DLD1 (cell line): Measurements from ENCODE around the gene TRIM22.
"Not testable (repeated sequence)": the region's sequence is repeated elsewhere in the genome, so short reads cannot be mapped to it uniquely, and the experiment has no call there.

Experiments used
- in situ Hi-C: cut with HindIII; loops from 2 replicates; pipeline ENCODE4 v1.10.0; 2017; ENCODE audit warnings: low sequenced_read_pairs

The TRIM22 gene, protein sequence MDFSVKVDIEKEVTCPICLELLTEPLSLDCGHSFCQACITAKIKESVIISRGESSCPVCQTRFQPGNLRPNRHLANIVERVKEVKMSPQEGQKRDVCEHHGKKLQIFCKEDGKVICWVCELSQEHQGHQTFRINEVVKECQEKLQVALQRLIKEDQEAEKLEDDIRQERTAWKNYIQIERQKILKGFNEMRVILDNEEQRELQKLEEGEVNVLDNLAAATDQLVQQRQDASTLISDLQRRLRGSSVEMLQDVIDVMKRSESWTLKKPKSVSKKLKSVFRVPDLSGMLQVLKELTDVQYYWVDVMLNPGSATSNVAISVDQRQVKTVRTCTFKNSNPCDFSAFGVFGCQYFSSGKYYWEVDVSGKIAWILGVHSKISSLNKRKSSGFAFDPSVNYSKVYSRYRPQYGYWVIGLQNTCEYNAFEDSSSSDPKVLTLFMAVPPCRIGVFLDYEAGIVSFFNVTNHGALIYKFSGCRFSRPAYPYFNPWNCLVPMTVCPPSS

DNA sequence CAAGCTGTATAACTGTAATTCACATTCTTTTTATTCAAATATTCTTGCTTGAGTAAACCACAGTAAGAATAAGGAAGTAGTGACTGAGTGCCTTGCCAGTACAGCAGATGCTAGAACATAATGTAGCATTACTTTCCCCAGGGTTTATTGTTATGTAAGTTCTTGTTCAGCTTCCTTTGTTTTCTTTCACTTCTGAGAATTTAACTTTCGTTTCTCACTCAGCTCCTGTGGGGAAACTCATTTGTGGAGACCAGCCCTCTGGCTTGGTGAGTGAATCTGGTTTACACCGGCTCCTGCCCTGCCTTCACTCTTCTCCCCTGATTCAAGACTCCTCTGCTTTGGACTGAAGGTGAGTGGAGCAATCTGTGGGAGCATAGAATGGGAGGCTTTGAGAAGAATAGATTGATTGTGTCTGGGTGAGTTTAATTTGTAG lies at the start of gene TRIM22:
Gene TRIM22, plus strand, starts transcription at position 240 of the 433 bp plus-strand sequence. CDS start 6,443 bp downstream, outside the sequence.
- in situ Hi-C loops, result no loop called here

DNA sequence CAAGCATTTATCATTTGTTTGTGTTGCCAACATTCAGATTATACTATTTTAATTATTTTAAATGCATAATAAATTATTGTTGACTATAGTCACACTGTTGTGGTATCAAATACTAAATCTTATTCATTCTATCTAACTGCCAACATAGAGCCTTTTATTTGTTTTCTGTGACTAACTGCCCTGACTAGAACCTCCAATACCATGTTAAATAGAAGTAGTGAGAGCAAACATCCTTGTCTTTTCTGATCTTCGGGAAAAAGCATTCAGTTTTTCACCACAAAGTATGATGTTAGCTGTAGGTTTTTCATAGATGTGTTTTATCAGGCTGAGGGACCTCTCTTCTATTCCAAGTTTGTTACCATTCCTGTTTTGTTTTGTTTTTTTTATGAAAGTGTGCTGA lies 49.6 kb upstream of the TRIM22 start:
- in situ Hi-C loops, result no loop called here

DNA sequence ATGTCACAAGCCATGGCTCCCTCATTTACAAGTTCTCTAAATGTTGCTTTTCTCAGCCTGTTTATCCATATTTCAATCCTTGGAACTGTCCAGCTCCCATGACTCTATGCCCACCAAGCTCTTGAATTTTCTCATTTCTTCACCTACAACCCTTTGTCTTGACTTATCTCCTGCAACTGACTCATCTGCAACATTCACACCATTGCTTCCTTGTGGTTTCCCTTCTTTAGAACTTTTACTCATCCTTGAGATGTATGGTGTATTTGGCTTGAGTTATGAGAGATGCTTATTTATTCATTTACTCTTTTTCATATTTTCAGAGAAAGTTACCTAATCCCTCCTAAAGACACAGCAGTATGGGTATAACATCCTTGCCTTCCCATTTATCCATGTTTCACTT lies 46.0 kb upstream of the TRIM22 start:
- in situ Hi-C loops, result no loop called here

DNA sequence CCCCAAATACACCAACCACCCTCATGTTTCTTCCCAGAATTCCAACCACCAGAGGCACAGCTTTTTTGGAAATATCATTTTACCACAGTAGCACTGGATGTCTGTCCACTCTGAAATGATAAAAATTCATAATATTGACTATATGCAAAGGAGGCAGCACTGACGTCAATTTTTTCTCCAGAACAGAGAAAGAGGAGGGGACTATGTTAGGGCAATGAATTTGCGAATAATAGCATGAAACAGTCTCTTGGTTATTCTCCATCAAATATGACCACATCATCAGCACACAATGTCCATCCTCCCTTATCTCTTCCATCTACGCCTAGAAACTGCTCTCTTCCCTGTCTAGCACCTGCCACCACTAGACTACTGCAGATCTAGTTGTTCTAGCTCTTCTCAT lies 43.5 kb upstream of the TRIM22 start:
- in situ Hi-C loops, result no loop called here

DNA sequence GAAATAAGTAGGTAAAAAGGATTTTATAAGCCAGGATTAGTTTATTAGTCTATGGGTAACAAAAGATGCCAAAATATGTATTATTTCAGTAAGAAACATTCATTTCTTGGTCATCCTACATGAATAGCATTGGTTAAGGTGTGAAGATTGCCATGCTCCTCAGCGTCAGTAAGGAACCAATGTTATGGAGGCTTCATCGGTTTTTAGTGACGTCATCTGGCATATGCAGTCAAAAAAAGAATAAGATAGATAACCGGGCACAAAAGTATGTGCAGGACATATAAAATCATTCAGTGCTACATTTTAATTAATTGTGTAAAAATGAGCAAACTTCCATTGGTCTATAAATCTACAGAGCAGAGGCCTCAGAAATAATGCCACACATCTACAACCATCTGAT lies 34.1 kb upstream of the TRIM22 start:
- in situ Hi-C loops, result no loop called here

DNA sequence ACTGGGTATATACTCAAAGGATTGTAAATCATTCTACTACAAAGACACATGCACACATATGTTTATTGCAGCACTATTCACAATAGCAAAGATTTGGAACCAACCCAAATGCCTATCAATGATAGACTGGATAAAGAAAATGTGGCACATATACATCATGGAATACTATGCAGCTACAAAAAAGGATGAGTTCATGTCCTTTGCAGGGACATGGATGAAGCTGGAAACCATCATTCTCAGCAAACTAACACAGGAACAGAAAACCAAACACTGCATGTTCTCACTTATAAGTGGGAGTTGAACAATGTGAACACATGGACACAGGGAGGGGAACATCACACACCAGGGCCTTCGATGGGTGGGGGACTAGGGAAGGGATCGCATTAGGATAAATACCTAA lies 32.6 kb upstream of the TRIM22 start:
- in situ Hi-C loops, result not testable (repeated sequence)

DNA sequence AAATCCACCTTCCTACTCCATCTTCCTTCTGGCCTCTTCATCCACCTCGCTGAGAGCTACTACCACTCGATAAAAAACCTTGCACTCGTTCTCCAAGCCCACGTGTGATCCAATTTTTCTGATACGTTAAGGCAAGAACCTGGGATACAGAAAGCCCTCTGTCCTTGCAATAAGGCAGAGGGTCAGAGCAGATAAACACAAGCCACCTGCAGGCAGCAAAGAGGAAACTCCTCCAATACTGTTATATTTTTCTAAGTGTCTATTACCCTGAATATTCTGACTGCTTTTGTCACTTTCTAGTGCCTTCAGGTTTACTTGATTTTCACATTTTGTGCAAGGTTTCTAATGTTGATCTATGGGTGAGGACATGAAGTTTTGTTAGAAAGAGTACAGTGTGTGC lies 31.3 kb upstream of the TRIM22 start:
- in situ Hi-C loops, result no loop called here

DNA sequence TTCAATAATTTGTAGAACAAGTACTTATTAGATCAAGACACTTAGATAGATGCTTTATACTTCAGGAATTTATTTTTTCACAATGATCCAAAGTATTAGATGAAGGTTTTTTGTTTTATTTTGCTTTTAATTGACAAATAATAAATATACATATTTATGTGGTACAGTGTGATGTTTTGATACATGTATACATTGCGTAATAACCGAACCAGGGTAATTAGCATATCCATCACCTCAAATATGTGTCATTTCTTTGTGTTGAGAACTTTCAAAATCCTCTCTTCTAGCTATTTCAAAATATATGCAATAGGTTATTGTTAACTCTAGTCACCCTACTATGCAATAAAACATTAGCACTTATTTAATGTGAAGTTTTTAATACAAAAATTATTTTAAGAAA lies 26.1 kb upstream of the TRIM22 start:
- in situ Hi-C loops, result no loop called here

DNA sequence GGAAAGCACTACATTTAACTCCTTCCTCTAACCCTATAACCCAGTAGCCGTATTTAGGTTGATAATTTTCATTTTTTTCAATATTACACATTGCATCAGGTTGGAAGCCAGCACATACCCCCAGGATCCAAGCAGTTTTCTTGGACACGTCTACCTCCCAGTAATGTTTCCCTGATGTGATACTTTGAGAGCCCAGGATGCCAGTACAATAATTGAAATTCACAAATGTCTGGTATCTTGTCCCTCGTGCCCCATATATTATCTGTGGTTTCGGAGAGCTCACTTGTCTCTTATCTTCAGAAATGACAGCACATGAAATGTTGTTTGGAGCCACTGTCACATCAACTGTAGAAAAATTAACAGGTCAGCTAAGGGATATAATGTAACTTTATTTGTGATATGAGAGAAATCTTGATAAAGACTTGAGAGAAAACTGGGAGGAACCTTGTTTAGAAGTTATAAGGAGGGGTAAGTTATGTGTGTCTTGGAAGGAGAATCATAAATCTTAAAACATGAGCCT lies 24.5 kb upstream of the TRIM22 start:
- in situ Hi-C loops, result no loop called here

DNA sequence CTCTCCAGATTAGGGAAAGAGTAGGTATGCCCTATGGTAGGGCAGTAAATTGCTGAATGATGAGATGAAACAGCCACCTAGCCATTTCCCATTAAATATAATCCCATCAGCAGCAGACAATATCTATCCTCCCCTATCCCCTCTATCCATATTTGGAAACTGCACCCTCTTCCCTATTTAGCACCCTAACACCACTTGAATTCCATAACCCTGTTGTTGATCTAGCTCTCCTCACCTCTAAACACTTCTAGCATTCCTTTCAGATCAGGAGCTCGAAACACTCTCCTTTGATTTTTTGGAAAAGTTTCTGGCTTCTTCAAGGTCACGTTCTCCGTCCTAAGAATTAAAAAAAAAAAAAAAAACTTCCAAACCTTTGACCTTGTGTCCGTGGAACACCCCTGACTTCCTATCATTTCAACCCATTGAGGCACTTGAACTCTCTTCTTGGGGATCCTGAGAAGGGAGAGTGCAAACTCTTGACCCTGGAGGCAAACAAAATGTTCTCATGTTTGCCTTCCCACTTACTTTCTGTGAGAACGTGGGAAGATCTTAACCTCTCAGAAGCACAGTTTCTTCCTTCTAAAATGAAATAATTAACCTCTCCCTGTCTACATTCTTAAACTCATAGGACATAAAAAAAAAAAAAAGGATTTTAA lies 23.7 kb upstream of the TRIM22 start:
- in situ Hi-C loops, result no loop called here

DNA sequence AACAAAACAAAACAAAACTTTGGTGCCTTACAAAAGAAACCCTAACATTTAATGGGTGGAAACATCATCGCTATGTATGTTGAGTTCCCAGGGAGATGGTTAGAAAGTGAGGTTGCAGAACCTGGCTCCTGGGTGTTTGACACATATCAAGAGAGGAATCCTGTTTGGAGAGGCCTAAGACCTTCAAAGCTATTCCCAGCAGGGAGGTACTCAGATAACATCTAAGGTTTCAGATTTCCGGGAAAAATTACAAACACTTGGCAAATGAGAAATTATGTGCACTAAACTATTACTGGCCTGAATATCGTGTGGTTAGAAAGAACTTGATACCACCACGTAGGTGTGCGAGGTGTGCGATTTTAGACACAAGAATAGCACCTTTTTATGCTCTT lies 23.2 kb upstream of the TRIM22 start:
- in situ Hi-C loops, result no loop called here

DNA sequence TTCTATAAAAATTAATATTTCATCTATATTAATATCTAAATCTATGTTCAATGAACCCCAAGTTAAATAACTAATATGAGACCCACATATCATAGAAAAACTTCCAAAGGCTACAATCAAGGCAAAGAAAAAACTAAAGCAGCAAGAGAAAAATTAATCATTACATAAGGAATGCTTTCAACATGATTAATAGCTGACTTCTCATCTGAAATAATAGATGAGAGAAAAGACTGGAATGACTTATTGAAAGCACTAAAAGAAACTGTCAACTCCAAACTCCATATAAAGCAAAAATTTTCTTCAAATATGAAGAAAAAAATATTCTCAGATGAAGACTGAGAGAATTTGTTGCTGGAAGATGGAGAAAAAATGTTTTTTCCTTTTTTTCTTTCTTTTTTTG lies 17.8 kb upstream of the TRIM22 start:
- in situ Hi-C loops, result no loop called here

DNA sequence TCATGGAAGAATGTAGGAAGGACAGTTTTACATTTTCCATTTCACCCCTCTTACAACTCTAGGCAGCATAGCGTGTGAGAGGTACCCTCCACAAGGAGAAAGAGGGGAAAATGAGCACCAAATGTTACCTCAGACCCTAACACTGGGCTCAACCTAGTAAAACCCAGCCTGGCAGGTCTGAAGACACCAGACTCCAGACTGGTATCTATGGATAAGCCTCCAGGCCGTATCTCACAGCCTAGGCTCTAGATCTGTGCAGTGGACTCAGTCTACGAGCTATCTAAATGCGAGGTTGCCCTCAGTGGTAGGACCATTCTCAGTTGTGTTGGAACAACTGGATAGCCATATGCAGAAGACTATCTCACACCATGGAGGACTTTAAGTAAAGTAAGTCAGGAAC lies 15.2 kb upstream of the TRIM22 start:
- in situ Hi-C loops, result no loop called here

DNA sequence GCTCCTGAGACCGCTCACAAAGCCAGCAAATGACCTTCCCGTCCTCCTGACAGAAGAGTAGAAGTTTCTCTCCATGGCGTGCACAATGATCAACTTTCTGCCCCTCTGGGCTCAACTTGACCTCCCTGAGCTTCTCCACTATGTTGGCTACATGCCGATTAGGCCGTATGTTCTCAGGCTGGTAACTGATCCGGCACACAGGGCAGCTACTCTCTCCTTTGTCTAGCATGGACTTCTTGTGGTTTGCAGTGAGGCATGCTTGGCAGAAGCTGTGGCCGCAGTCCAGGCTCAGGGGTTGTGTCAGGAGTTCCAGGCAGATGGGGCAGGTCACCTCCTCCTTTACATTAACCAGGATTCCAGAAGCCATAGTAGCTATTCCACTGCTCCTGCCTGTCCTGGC lies 9.8 kb upstream of the TRIM22 start:
- in situ Hi-C loops, result no loop called here

DNA sequence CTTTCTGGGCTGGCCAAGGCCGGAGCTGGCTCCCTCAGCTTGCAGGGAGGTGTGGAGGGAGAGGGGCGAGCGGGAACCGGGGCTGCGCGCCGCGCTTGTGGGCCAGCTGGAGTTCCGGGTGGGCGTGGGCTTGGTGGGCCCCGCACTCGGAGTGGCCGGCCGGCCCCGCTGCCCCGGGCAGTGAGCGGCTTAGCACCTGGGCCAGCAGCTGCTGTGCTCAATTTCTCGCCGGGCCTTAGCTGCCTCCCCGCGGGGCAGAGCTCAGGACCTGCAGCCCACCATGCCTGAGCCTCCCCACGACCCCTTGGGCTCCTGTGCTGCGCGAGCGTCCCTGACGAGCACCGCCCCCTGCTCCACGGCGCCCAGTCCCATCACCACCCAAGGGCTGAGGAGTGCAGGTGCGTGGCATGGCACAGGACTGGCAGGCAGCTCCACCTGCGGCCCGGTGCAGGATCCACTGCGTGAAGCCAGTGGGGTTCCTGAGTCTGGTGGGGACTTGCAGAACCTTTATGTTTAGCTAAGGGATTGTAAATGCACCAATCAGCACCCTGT lies 6.6 kb upstream of the TRIM22 start:
- in situ Hi-C loops, result not testable (repeated sequence)

DNA sequence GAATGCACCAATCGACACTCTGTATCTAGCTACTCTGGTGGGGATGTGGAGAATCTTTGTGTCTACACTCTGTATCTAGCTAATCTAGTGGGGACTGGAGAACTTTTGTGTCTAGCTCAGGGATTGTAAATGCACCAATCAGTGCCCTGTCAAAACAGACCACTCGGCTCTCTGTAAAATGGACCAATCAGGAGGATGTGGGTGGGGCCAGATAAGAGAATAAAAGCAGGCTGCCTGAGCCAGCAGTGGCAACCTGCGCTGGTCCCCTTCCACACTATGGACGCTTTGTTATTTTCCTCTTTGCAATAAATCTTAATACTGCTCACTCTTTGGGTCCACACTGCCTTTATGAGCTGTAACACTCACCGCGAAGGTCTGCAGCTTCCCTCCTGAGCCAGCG lies 6.0 kb upstream of the TRIM22 start:
- in situ Hi-C loops, result not testable (repeated sequence)

DNA sequence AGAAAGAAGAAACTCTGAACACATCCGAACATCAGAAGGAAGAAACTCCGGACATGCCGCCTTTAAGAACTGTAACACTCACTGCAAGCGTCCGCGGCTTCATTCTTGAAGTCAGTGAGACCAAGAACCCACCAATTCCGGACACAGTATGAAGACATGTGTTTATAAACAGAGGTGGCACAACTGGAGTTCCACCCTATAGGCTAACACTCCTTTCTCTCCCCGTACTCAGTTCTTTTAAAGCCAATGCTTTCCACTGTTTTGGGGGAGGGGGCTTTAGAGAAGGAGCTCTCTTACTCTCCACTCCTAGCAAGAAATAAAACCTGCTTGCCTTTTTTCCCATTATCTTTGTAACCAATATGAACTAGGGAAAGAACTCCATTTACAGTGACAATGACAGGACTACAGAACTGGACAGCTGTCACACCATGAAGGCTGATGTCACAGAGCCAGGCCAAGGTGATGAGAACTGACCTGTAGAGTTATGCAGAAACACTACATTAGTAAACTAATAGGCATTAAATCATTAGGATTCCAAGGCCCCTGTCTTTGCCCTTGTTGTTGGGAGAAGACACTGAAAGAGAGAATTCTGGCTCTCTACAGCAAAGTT lies 5.4 kb upstream of the TRIM22 start:
- in situ Hi-C loops, result no loop called here

DNA sequence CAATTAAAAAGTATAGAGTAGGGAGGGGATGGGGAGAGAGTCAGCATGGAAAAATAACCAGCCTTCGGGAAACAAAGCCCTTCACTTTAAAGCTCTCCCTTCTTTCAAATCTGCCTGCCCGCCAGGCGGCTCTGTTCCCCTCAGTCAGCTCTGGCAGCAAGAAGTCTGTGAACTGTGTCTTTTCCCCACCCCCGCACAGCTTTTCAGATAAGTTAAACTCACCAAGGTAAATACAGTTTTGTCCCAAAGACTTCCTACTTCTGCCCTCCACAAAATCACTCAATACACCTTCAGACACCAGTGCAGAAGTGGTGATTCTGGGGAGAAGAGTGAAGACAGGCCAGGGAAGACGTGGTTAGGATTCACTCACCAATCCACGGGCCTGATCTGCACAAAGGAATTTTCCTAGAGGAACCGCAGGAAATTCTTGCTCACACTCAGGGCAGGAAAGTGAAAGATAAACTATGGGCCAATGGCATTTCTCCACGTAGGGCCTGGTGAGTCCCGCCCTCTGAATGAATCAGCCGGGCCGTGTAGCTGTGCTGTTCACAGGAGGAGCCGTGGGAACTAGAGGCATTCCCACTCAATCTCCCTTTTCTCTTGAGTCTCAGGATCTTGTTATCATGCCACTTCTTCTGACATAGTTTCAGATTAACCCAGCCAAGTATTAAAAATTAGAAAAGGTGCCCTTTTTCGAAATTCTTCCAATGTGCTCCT lies 4.8 kb upstream of the TRIM22 start, which contains the start of gene TRIM5:
Gene TRIM5, minus strand, starts transcription at position 429 of the 717 bp plus-strand sequence. CDS start 4,897 bp downstream, outside the sequence.
- in situ Hi-C loops, result no loop called here

DNA sequence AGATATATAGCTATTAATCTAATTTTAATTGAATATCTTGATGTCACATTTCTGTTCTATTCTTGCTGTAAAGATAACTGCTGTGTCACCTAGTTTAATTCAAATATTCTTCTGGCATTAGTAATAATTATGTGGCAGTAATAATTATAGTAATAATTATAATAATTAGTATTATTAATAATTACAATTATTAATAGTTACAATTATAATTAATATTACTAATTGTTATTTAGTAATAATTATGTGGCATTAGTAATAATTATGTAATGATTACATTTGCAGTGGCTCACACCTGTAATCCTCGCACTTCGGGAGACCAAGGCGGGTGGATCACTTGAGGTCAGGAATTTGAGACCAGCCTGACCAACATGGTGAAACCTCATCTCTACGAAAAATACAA lies 3.2 kb upstream of the TRIM22 start:
- in situ Hi-C loops, result no loop called here

DNA sequence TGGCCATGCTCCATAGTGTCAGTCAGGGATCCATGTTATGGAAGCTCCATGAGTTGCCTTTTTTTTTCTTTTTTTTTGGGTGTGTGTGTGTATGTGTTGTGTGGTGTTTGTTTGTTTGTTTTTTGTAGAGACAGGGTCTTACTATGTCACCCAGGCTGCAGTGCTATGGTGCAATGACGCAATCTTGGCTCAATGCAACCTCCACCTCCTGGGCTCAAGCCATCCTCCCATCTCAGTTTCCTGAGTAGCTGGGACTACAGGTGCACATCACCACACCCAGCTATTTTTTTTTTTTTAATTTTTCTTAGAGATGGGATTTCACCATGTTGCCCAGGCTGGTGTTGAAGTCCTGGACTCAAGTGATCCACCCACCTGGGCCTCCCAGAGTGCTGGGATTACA lies 1.1 kb upstream of the TRIM22 start:
- in situ Hi-C loops, result no loop called here

DNA sequence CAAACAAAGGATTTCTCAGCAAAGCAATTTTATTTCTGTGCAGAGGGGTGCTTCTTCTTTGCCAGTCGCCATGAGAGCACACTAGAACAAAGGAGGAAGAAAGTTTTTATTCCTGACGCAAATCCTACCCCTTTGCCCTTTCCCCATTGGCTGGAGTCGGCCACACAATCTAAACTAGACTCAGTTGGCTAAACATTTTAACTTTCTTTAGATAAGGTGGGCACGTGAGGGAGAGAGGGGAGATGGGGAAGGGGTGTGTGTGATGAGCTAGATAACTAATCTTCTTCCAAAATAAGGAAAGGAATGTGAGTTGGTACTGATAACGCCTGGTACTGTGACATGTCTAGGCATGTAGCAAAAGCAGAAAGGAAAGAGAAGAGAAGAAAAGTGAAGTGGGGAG lies 626 bp downstream of the TRIM22 start:
- in situ Hi-C loops, result no loop called here
